Measurements from ENCODE around the gene TXLNG.
"Not testable (repeated sequence)": the region's sequence is repeated elsewhere in the genome, so short reads cannot be mapped to it uniquely, and the experiment has no call there.

The TXLNG gene

DNA sequence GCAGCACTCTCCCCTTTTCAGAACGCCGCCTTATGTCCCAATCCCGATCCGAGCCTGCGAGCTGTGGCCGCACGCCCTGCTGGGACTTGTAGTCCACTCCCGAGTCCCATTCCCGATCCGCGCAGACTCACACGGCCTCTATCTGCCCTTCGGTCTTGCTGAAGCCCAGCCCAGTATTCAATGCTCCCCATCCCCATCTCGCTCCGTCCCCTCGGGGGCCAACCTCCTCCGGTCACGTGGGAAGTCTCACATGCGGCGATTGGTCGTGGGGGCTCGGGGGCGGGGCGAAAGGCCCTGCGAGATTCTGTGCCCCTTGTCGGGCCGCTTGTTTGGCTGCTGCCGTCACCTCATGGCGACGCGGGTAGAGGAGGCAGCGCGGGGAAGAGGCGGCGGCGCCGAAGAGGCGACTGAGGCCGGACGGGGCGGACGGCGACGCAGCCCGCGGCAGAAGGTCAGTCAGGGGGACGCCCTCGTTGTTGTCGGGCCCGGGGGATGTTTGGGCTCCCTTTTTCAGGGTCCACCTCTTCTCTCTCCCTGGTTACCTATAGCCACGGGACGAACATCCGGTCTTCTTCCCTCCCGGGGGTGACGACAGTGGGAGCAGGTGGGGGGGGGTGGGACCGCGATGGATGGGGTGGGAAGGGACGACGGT, at the start of gene TXLNG:
TSS of gene TXLNG (plus strand) at position 328 of the 652 bp plus-strand sequence. CDS start at position 350, 22 bp downstream.
- peak; percentile 99 for DNase-seq

DNA sequence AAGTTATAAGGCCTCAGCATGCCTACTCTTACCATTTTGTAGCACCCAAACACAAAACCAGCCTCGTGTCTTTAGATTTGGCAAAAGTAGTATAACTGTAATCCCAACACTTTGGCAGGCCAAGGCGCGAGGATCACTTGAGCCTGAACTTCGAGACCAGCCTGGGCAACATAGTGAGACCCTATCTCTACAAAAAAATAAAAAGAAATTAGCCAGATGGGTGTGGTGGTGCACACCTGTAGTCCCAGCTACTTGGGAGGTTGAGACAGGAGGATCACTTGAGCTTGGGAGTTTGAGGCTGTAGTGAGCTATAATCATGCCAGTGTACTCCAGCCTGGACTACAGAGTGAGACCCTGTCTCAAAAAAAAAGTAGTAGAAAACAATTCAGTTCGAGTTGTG, 49.2 kb upstream of the TXLNG start:
- DNase-seq: no peak

GRCh38 chrX:16739574-16739973, 46.7 kb upstream of the TXLNG start:
- no peak for DNase-seq

DNA sequence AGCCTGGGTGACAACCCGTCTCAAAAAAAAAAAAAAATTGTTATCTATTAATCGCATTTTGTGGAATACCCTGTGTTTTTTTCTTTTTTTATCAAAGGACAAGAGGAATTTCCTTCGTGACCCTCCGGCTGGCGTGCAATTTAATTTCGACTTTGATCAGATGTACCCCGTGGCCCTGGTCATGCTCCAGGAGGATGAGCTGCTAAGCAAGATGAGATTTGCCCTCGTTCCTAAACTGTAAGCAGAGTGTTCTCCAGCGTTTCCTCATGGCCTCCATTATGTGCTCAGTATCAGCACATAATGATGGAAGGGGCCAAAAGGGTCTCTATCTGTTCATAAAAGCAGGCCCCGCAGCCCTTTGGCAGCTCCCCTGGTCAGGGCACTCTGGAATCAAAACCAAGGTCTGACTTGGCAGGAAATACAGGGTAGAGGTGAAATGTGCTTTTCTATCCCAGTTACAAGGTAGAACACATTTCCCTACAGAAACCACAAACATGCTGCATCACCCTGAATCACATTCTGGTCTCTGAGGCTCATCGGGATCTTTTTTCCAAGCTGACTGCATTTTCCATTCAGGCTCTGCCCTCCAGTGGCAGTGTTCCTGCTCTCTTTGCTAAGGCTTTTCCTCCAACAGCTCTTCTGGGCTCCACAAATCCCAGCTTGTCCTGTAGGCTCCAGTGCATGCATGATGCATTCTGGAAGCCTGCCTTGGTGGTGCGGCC, 42.5 kb upstream of the TXLNG start:
- no peak for DNase-seq

DNA sequence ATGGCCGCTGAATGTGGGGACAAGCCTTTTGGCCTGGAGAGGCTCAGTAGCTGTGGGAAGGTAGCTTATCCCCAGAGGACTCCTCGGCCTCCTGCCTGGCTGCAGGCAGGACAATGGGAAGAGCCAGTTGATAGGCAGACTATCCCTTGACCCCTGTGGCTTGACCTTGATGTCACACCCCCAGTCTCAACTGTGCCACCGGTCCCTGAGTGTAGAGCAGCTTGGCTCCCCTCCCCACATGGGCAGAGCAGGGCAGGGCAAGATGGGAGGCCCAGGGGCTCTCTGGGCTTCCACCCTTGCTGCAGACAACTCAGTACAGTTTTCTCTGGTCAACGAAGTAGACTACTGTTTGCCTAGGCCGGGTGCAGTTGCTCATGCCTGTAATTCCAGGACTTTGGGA, 41.2 kb upstream of the TXLNG start:
- DNase-seq: no peak

DNA sequence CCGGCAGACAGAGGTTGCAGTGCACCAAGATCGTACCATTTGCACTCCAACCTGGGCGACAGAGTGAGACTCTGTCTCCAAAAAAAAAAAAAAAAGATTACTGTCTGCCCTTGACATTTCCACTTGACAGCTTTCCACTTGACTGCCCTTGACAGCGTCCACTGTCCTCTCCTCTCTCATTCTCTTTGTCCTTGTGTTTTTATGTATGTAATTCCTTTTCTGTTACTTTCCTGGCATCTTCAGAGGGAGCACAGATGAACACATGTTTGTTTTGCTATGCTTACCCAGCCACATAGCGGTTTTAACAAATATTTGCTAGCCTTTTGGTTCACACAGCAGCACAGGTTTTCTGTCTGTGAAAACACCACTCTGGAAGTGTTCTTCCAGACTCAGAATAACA, 40.6 kb upstream of the TXLNG start:
- DNase-seq: peak; percentile 47

DNA sequence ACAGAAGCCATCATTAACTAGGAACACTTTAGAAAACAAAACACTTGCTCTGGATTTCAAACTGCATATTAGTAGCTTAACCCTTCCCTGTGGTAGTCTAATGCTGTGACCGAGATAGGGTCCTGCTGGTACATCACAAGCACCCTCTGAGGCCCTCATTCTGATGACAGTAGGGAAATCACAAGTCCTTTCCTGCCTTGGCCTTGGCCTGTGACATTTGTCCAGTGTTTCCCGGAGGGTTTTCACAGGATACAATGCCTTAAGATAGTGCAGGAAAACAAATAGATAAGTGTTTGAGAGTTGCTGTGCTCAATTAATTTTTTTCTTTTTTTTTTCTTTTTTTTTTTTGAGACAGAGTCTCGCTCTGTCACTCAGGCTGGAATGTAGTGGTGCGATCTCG, 37.8 kb upstream of the TXLNG start:
- DNase-seq: no peak

GRCh38 chrX:16750136-16750535, 36.1 kb upstream of the TXLNG start:
- DNase-seq: no peak

- no peak for DNase-seq
These were observed 32.2 kb upstream of the TXLNG start for GRCh38 chrX:16754019-16754418.

DNA sequence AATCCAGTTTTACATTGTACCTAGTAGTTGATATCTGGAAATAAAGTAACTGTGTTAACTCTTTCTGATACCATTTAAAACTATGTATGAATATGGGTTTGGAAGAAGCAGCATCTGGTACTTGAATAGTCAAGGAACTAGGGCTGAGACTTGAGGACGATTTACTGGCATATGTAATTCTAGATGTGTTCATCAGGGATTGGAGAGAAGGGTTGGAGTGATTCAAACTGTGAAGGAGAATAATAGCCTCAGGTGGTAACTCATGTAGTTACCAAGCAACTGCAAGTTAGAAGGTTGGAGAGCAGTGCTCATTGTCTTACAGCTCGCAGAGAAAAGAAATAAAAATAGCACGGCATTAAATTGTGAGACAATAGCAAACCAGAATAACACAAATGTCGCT, 29.5 kb upstream of the TXLNG start:
- DNase-seq: peak; percentile 57

DNA sequence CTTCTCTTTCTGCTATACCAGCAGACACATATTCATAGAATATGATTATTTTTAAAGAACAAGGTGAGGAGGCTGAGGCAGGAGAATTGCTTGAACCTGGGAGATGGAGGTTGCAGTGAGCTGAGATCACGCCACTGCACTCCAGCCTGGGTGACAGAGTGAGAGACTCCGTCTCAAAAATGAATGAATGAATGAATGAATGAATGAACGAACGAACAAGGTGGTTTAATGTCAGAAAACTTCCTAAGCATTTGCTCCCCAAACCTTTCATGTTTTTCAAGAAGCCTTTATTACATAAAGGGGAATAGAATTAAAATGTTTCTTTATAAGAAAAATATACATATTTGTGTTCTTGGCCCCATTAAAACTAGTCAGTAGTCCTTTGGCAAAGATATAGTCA, 24.8 kb upstream of the TXLNG start:
- DNase-seq: not testable (repeated sequence)

- DNase-seq: no peak
These were observed 23.7 kb upstream of the TXLNG start for GRCh38 chrX:16762579-16762978.

- peak; percentile 91 for DNase-seq
These were observed 20.7 kb upstream of the TXLNG start for GRCh38 chrX:16765594-16765993.

DNA sequence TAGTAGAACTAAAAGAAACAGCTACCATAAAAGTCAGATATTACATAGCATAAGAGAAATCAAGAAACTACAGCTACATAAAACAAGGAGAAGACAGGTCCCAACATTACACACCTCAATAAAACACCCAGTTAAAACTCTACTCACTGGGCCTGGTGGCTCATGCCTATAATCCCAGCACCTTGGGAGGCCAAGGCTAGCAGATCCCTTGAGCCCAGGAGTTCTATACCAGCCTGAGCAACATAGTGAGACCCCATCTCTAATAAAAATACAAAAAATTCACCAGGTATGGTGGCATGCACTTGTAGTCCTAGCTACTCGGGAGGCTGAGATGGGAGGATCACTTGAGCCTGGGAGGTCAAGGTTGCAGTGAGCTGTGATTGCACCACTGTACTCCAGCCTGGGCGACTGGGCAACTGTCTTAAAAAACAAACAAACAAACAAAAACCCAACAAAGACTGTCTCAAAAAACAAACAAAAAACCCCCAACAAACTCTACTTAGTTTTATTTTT, 15.2 kb upstream of the TXLNG start:
- DNase-seq: no peak

DNA sequence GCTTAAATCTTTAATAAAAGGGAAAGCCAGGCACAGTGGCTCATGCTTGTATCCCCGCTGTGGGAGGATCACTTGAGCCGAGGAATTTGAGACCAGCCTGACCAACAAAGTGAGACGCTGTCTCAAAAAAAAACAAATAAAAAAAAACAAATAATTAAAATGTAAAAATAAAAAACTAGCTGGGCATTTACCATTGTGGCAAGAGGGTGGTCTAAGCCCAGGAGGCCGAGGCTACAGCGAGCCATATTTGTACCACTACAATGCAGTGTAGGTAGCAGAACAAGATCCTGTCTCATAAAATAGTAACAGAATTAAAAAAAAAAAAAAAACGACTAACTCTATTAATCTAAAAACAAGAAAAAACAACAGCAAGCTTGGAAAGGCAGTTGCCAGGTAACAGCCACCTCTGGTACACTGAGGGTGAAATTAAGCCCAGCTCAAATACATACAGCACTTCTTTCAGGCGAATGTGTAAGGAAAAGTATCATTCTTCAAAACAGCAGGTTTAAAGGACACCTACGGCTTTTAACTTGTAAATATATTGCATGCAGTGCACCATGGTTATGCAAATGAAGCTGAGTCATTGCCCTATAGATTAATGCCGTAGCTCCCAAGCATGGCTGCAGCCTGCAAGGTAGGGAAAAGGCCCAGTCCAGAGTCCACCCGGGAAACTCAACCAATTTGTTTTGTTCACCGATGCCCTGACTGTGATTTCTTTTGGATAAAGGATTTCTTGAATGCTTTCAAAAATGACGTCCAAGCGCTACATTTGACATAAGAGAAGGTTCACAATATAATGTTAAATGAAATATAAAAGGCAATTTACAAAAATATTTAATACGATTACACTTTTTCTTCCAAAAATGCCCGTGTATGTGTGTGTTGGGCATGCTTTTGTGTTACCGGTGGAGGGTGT, 14.5 kb upstream of the TXLNG start:
- DNase-seq: peak; percentile 94

GRCh38 chrX:16772460-16772859, 13.8 kb upstream of the TXLNG start:
- DNase-seq: no peak

DNA sequence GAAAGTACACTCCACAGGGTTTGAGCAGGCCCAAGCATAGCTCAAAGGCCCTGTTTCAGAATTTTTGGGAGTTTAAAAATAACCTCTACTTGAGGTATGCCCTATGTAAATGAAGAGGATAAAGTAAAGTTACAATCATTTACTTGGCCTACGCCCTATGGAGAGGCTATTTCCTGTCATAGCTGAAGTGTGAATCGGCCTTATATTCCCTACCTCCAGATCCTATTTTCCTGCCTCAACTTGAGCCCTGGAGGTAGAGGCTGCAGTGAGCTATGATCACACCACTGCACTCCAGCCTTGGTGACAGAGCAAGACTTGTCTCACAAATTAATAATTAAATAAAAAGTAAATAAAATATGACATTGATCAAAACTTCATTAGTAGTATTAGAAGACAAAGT, 11.5 kb upstream of the TXLNG start:
- no peak for DNase-seq

DNA sequence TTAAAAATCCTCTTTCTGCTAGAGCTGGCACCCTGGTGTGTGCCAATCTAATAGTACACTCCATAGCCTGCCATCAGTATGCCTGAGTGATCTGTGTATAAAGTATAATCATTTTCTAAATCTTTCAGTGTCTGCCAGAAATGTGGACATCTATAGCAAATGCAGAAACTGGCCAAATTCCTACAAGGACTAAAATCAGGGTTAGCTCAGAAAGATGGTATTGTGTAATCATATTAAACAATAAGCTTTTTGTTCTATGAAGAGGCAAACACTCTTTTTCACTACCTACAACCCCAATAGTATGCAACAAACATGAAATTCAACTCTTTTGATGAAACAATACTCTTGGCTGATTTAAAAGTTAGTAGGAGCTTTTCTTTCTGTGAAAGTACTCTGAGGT, 7.7 kb upstream of the TXLNG start:
- no peak for DNase-seq

DNA sequence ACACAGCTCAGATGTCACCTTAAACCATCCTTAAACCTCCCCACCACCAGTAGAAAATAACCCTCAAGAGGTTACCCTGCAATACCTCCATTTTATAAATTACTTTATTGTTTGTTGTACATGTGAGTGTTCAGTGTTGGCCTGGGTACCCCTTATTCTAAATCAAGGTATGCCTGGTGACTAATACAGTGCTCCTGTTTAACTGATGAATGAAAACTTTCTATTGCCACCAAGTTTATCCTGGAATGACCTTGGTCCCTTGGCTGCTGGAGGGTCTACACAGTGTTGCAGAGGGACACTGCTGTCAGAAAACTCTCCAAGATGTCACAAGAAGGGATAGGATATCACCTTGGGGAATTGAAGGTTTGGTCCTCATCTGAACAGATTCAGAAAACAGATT, 7.3 kb upstream of the TXLNG start:
- DNase-seq: no peak

- not testable (repeated sequence) for DNase-seq
These were observed 6.5 kb upstream of the TXLNG start for GRCh38 chrX:16779815-16780214.

DNA sequence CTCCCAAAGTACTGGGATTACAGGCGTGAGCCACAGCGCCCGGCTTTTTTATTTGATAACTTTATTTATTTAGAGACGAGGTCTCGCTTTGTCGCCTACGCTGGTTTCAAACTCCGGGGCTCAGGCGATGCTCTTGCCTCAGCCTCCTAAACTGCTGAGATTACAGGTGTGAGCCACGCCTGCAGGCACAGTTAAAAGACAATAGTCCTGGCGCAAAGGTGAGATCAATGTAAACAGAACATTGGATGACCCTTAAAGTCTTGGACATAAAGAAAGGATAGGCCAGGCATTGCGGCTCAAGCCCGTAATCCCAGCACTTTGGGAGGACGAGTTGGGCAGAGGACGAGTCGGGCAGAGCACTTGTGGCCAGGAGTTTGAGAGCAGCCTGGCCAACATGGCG, 2.8 kb upstream of the TXLNG start:
- no peak for DNase-seq

GRCh38 chrX:16784440-16784839, 1.8 kb upstream of the TXLNG start:
- not testable (repeated sequence) for DNase-seq

Measured in NCI-H2227 treated with DMSO at 0.1 percent for 48 hours (cell line).